ENCODE data around the gene DYNC2H1.

DNA sequence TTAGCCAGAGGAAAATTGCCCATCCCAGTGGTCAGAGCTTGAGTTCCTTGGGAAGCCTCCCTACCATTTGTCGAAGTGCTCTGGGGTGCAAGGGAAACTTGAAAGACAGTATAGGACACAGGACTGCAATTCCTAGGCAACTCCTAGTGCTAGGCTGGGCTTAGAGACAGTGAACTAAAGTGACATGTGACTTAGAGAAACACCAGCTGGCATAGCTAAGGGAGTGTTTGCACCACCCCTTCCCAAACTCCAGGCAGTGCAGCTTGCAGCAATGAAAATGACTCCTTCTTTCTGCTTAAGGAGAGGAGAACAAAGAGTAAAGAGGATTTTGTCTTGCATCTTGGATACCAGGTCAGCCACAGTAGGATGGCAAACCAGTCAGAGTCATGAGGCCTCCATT lies 388.0 kb downstream of the DYNC2H1 start:
- TF ChIP-seq, protein P1, sequence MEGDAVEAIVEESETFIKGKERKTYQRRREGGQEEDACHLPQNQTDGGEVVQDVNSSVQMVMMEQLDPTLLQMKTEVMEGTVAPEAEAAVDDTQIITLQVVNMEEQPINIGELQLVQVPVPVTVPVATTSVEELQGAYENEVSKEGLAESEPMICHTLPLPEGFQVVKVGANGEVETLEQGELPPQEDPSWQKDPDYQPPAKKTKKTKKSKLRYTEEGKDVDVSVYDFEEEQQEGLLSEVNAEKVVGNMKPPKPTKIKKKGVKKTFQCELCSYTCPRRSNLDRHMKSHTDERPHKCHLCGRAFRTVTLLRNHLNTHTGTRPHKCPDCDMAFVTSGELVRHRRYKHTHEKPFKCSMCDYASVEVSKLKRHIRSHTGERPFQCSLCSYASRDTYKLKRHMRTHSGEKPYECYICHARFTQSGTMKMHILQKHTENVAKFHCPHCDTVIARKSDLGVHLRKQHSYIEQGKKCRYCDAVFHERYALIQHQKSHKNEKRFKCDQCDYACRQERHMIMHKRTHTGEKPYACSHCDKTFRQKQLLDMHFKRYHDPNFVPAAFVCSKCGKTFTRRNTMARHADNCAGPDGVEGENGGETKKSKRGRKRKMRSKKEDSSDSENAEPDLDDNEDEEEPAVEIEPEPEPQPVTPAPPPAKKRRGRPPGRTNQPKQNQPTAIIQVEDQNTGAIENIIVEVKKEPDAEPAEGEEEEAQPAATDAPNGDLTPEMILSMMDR (IDR thresholded peaks at IDR 0.05), result no peak
- no peak for TF ChIP-seq POLR2A (IDR thresholded peaks at IDR 0.05)
